Psoas muscle (tissue), 8 donors: Measurements from ENCODE around the gene ACOXL. TPM values are rescaled to one million over a fixed set of nuclear protein-coding genes. Genes with fewer than 3 reads are reported as not detected.
A peak's percentile ranks its signal among the peaks of the same experiment; 100 is the strongest.

Experiments used
- ATAC-seq, 4 donors: fragments of 200-7000 bp; cut with Tn5 transposase; one replicate each; pipeline ENCODE4 v1.9.1; 2020; ENCODE audit warnings: moderate library complexity in 3 of 4, mild to moderate bottlenecking in 2 of 4
- DNase-seq, 2 donors: peaks; one replicate each; pipeline ENCODE4 v3.0.0-alpha.2; 2020
- H3K27ac ChIP-seq: fragments of 200-600 bp; one replicate; pipeline ENCODE4 v1.8.0; 2022
- H3K27me3 ChIP-seq, 3 donors: fragments of 200-600 bp in 1 of 3; one replicate each; pipeline versions ENCODE4 v1.6.1 to v1.8.0; 2013 to 2022; ENCODE audit warnings: low read length in 2 of 3, mild to moderate bottlenecking in 2 of 3, moderate library complexity in 1 of 3; ENCODE audit not compliant: insufficient read depth in 3 of 3
- H3K36me3 ChIP-seq, 2 donors: fragments of 200-600 bp in 1 of 2; one replicate each; pipeline versions ENCODE4 v1.6.1 to v1.8.0; 2013 to 2022; ENCODE audit warnings: low read depth in 1 of 2, mild to moderate bottlenecking in 1 of 2, moderate library complexity in 1 of 2; ENCODE audit not compliant: insufficient read depth in 1 of 2
- H3K4me1 ChIP-seq: fragments of 200-600 bp; one replicate; pipeline ENCODE4 v1.8.0; 2022
- H3K4me3 ChIP-seq: fragments of 200-600 bp; one replicate; pipeline ENCODE4 v1.8.0; 2022; ENCODE audit warnings: mild to moderate bottlenecking
- H3K9me3 ChIP-seq: fragments of 200-600 bp; one replicate; pipeline ENCODE4 v1.8.0; 2022
- WGBS, 3 donors: extraction: QIAGEN DNeasy Blood & Tissue Kit; methylation state at CpG; one replicate each; pipeline versions ENCODE4 v1.1.6 to v1.1.7; 2013; 5-methylcytosine and 5-hydroxymethylcytosine counted together
- intact Hi-C, 2 donors: fragments of 100-400 bp; cut with DNase I; formaldehyde crosslinking; loops; one replicate each; pipeline versions ENCODE4 v1.11.0 to v1.14.2; 2022
- polyA plus RNA-seq, 3 donors: library from polyadenylated mRNA; stranded (reverse); fragments of 200-250 nt; gene quantifications; one replicate each; pipeline ENCODE4 v1.2.3, GENCODE V29; 2013
- total RNA-seq, 4 donors: library from RNA; stranded (reverse); fragmentation: NEBNext Ultra II Directional in 2 of 4; extraction: Animal tissue kit (Norgen Biotek cat#: 25700) in 2 of 4; gene quantifications; one replicate each; pipeline versions ENCODE4 v1.2.1 to v1.2.4, GENCODE V29; 2021 to 2023
- TF ChIP-seq, protein P1 (sequence below): fragments of 200-600 bp; IDR thresholded peaks from one replicate; pipeline ENCODE4 v1.8.0; 2022; ENCODE audit warnings: antibody characterized with exemption
- donor health status: healthy with polysubstance abuse.
- donor health status: DM: no; HTN: no; CAD: no; lungs with moderate emphysema.
- donor health status: Bipolar disorder and iron deficiency.
- donor health status: healthy.
- donor health status: DM: yes; HTN: yes; CAD: no.
- donor health status: DM: no; HTN: no; CAD: no.
- donor health status: DM: no; HTN: no; CAD: no.
- donor health status: DM: yes; HTN: yes; CAD: no.

Gene ACOXL
- total and polyA plus RNA-seq, 7 donors: 0.01 TPM; not detected in 6

DNA sequence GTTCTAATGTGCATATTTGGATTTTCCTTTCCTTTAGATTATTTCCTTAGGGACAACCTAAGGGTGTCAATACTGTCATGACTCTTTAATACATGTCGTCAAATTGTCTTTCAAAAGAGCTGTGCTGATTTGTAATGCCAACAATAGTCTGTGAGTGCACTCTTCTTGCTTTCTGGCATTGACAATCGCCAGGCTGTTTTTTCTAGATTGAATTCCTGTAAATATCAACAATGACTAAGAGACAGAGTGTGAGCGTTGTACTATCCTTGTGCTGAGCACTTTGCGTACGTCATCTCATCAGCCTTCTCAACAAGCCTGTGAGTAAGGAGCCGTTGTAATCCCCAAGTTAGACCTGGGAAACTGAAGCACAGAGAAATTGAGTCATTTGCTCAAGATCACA, 96.0 kb downstream of the ACOXL start:
- ATAC-seq: peak; percentile 56 to 87 (median 80)
- H3K27ac ChIP-seq: no peak overlapping the region

DNA sequence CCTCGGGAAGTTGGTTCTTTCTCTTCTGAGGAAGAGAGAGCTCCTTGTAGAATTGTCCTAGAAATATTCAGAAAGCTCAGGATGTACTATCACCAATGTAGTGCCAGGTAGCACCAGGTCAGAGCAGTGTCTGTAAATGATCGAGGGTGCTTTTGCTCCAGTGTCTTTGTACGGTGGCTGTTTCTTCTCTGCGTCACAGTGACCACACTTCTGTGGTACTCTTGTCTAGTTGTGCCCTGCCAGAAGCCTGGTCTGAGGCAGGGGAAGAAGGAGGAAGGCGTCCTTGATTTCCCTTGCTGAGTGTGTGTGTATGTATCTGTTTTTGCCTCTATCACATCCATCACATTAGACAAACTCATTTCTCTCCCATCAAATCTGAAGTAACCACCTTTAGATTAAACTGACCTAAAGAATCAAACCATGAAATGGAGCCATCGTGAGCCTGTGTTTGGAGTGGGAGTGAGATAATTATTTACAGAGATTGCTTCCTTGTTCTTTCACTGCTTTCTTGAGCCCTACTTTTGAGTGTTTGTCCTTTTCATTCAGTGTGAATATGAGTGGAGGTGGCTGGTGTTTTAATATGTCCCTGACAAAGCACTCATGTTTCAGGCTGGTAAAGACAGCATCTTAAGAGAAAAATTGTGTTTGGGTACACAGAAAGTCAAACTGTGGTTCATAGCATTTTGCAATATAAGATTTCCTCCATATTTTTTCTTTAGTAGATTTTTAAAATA, 97.2 kb downstream of the ACOXL start:
- DNase-seq (no peak), ATAC-seq (no peak)
- Histone ChIP-seq H3K36me3 (no peaks in the 10 kb centered on the region), H3K27ac (no peak overlapping the region), H3K4me3 (no peak overlapping the region), H3K27me3 (peaks cover 0 to 2% (median 0%) of the 10 kb centered on the region in 3 donors), H3K9me3 (peaks cover 7% of the 10 kb centered on the region), H3K4me1 (no peaks in the 10 kb centered on the region)
- intact Hi-C loops: no loop called here
- WGBS, 3 donors: 90 to 95% (median 92%) methylated on average over 6 of the region's 6 CpGs
- TF ChIP-seq, protein P1, sequence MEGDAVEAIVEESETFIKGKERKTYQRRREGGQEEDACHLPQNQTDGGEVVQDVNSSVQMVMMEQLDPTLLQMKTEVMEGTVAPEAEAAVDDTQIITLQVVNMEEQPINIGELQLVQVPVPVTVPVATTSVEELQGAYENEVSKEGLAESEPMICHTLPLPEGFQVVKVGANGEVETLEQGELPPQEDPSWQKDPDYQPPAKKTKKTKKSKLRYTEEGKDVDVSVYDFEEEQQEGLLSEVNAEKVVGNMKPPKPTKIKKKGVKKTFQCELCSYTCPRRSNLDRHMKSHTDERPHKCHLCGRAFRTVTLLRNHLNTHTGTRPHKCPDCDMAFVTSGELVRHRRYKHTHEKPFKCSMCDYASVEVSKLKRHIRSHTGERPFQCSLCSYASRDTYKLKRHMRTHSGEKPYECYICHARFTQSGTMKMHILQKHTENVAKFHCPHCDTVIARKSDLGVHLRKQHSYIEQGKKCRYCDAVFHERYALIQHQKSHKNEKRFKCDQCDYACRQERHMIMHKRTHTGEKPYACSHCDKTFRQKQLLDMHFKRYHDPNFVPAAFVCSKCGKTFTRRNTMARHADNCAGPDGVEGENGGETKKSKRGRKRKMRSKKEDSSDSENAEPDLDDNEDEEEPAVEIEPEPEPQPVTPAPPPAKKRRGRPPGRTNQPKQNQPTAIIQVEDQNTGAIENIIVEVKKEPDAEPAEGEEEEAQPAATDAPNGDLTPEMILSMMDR: no peak

More for the DNA sequence above, 96.0 kb downstream of the ACOXL start:
- intact Hi-C loops: no loop called here
- WGBS, 3 donors: 64 to 78% (median 72%) methylated on average over 6 of the region's 6 CpGs
- Histone ChIP-seq H3K9me3 (peaks cover 13% of the 10 kb centered on the region), H3K4me3 (no peak overlapping the region), H3K27me3 (no peaks in the 10 kb centered on the region), H3K4me1 (no peaks in the 10 kb centered on the region), H3K36me3 (no peaks in the 10 kb centered on the region)
- no peak for DNase-seq
- TF ChIP-seq, protein P1: no peak

DNA sequence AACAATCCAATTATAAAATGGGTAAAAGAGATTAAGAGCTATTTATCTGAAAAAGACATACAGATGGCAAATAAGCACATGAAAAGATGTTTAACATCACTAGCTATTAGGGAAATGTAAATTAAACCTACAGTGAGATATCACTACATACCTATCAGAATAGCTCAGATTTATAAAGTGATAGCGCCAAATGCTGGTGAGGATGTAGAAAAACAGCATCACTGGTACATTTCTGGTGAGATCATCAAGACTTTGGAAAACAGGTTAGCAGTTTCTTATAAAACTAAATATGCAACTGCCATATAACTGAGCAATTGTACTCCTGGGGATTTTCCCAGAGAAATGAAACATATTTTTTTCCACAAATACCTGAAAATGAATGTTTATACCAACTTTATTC, 100.4 kb downstream of the ACOXL start:
- intact Hi-C loops: no loop called here
- Histone ChIP-seq H3K4me1 (no peaks in the 10 kb centered on the region), H3K27ac (no peak overlapping the region), H3K4me3 (no peak overlapping the region), H3K27me3 (peaks cover 0 to 2% (median 0%) of the 10 kb centered on the region in 3 donors), H3K36me3 (no peaks in the 10 kb centered on the region), H3K9me3 (no peaks in the 10 kb centered on the region)
- no peak for DNase-seq
- WGBS, 3 donors: 93 to 97% (median 95%) methylated on average over 1 of the region's 1 CpG
- TF ChIP-seq, protein P1: no peak
- ATAC-seq: no peak

DNA sequence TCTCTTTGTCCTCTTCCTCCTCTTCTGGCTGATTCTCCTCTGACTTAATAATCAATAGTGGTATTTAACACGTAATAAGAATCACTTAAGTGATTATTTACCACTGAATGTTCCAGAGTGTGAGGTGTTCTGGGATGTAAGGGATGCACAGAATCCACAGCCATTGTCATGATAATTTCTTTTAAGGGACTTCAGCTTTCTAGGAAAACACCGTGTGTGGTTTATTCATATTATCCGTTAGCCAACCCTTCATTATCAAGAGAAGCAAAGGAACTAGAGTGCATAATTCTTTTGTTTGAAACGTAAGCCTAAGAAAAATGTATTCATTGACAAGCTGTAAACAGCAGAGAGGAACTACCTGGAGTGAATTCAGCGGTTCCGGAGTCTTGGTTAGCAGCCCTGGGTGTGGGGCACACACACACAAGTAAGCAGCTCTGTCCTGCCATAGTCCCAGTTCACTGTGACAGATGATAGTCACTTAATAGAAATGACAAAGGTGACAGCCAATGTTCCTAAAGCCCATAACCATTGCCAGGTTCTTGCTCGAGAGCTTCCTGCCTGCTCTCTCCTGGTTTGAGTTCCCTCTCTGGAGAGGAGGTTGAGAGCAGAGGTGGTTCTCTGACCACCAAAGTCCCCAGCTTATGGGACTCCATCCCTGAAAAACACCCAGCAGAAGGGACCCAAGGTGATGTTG, 101.9 kb downstream of the ACOXL start:
- H3K27me3 ChIP-seq: peaks cover 0 to 2% (median 0%) of the 10 kb centered on the region in 3 donors
- ATAC-seq (peak in 2 of 4 donors; percentile 38 to 50), DNase-seq (no peak)
- H3K36me3 ChIP-seq: no peaks in the 10 kb centered on the region
- 41 to 47% (median 47%) methylated on average over 7 of the region's 7 CpGs for WGBS, 3 donors
- TF ChIP-seq, protein P1: no peak
- no peak overlapping the region for H3K4me3 ChIP-seq
- no peaks in the 10 kb centered on the region for H3K9me3 ChIP-seq
- H3K27ac ChIP-seq: no peak overlapping the region
- H3K4me1 ChIP-seq: no peaks in the 10 kb centered on the region
- intact Hi-C loops: no loop called here
